Measurements from ENCODE around the gene KPNA4.

KPNA4 gene

DNA sequence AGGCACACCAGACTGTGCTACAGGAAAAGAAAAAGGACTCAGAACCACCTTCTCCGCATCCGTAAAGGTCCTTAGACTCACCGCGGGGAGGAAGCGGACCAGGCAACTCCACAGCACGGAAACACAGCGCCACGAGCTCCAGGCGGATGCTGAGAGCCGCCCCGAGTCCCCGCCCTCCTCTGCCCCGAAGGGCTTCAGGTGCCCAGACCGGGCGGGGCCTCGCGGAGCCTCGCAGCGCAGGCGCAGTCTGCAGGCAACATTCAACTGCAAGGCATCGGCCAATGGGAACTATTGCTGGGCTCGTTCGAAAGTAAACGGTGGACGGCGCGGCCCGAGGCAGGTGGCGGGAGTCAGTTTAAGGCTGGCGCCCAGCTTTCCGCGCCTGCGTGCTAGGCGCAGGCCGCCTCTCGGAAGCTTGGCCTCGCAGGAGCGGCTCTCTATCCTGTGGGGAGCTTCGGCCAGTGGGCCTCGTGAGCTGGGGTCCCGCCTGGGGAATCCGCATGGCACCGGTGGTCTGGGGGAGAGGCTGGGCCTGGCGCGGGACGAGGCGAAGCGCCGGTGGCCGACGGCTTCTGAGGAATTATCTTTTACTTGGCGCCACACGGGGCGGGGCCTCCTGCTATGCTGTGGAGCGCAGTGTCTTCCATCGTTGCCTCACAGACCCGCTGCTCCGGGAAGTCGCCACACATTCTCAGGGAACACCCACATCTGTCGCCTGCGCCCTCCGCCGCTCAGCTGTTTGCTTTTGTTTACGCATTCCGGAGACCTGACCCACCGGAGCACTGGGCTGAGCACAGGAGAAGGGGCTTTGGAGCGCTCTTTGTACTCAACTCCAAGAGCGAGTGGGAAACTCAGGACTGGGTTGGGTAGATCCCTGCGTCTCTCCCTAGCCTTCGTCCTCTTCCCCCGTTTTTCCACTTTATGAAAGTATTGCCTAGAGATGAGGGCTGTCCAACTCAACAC is 115.5 kb downstream of the KPNA4 start, which contains the start of gene TRIM59:
Gene TRIM59, minus strand, starts transcription at position 151 of the 963 bp plus-strand sequence. CDS start 10,603 bp downstream, outside the sequence.
- DNase-seq (ENCODE audit: low read depth in 2 of 2), result peak; percentile 88 to 95

DNA sequence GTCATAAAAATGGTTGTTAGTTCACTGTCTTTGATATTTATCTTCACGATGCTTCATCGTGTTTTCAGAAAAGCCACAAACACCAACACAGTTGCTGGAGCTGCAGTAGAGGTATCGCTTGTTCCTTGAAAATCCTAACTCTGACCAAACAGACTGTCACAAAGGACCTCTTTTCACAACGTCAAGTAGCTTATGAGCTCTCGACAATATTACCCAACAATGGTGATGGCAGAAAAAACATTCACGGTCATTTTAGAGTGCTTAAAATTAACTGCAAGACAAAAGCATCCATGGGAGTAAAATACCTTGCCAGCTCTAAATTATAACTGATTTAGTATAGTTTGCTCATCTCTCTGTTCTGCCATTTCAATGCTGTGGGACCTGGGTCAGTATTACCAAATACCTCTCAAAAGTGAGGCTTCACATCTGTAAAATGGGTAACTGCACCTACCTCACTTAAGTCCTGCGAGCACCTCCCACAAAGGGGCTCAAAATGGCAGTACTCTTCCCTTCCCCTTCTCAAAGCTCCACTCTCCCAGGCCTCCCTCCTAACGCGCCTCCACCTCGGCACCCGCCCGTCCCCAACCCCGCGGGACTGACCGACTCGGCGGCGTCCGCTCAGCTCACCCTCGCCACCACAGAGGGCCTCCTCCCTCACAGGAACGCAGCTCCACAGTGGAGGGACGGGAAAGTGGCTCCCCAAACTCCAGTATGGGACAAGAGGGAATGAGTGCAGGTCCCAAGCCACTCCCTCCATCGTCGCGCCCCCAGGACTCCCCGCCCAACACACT is 116.3 kb downstream of the KPNA4 start:
- no peak for DNase-seq (ENCODE audit: low read depth in 2 of 2)

DNA sequence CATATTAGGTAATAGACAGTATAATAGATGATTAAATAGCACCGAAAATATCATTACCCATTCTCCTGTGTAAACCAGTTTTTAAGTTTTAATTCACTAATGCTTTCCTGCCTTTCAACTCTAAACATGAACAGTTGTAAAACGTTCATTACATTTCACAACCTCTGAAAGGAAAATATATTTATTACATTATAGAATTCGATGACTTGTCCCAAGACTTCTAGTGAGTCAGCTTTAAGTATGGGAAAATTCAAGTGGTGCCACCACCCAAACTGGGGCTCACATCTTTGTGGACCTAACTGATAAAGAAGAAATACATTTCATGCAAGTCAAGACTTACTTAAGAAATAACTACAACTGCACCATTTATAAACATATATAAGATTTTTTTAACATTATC is 117.8 kb downstream of the KPNA4 start:
- no peak for DNase-seq (ENCODE audit: low read depth in 2 of 2)

DNA sequence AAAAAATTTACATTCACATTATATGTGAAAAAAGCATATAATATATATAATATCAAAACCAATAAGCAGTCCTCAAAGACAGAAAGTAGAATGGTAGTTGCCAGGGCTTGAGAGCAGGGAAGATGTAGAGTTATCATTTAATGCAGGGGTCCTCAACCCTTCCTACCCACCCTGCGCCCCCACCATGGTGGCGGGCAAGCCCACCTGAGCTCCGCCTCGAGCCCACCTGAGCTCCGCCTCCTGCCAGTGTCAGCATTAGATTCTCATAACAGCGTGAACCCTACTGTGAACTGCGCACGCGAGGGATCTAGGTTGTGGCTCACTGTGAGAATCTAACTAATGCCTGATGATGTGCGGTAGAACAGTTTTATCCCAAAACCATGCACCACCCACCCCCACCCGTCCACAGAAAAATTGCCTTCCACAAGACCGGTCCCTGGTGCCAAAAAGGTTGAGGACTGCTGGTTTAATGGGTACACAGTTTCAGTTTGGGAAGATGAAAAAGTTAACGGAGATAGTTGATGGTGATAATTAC is 118.8 kb downstream of the KPNA4 start:
- no peak for DNase-seq (ENCODE audit: low read depth in 2 of 2)

DNA sequence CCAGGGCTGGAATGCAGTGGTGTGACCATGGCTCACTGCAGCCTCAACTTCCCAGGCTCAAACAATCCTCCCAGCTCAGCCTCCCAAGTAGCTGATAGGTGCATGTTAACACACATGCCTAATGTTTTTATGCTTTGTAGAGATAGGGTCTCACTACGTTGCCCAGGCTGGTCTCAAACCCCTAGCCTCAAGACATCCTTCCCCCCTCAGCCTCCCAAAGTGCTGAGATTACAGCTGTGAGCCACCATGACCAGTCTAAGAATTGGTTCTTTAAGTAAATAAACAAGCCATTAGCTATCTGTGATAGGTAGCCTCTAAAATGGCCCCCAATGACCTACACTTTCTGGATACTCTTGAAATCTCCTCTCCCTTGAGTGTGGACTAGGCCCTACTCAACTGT is 119.5 kb downstream of the KPNA4 start:
- DNase-seq (ENCODE audit: low read depth in 2 of 2), result no peak

Measured in stimulated activated CD4-positive, alpha-beta T cell treated with anti-CD3 and anti-CD28 coated beads, Interleukin-12 subunit alpha, Interleukin-12 subunit beta, amount 100 ng/mL, for 24 hours (primary cell).